GM12891 (cell line): ENCODE measurements around the gene CCDC63.

Experiments used
- POLR2A ChIP-seq: IDR thresholded peaks from 2 replicates; pipeline ENCODE4 v1.6.1; 2011; ENCODE audit warnings: low read depth, low read length, control low read depth
- POLR2AphosphoS5 ChIP-seq: IDR thresholded peaks from 2 replicates; pipeline ENCODE4 v1.6.1; 2011; ENCODE audit warnings: low read depth, low read length, control low read depth
- TAF1 ChIP-seq: IDR thresholded peaks from 2 replicates; pipeline ENCODE4 v1.6.1; 2011; ENCODE audit warnings: low read depth, low read length, control low read depth

DNA sequence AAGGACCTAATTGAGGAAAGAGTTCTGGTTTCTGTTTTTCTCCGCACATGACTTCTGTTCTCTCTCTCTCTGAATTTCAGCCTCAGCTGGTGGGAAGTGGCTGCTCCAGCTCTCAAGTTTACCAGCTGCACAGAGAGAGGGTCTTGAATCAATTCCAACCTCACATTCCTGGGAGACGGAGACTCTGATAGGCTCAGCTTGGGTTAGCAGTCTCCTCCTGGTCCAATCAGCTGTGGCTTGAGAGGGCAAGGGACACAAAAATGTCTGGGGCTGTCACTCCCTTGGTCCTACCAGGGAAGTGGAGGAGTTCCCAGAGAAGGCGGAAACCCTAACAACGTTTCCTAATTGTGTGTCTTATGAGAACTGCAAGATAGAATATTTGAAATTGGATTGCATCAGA lies 7.0 kb downstream of the CCDC63 start:
- TF ChIP-seq POLR2AphosphoS5, result no peak
- no peak for TF ChIP-seq POLR2A
- TF ChIP-seq TAF1, result no peak
